Transverse colon (tissue), 4 donors: ENCODE data around the gene LCNL1. TPM values are rescaled to one million over a fixed set of nuclear protein-coding genes. Genes with fewer than 3 reads are reported as not detected.

ENCODE experiments used
- DNase-seq: peaks from one replicate; pipeline ENCODE4 v3.0.0-alpha.2; 2019
- H3K27ac ChIP-seq, 4 donors: fragments of 200-600 bp; sonication (generic); 2 replicates each; pipeline ENCODE4 v1.5.1; 2016 to 2018; ENCODE audit warnings: inconsistent platforms in 4 of 4
- H3K27me3 ChIP-seq: fragments of 200-600 bp; sonication (generic); 2 replicates; pipeline ENCODE4 v1.5.1; 2017; ENCODE audit warnings: inconsistent platforms
- H3K36me3 ChIP-seq, 4 donors: fragments of 200-600 bp; sonication (generic); 2 replicates each; pipeline ENCODE4 v1.5.1; 2017 to 2019; ENCODE audit warnings: inconsistent platforms in 4 of 4
- H3K4me1 ChIP-seq, 4 donors: fragments of 200-600 bp; sonication (generic); 2 replicates each; pipeline ENCODE4 v1.5.1; 2017 to 2020; ENCODE audit warnings: inconsistent platforms in 4 of 4
- H3K4me3 ChIP-seq, 4 donors: fragments of 200-600 bp; sonication (generic); 1 replicate in 1 of 4; 2 replicates in 3 of 4; pipeline versions ENCODE4 v1.5.1 to v1.6.1; 2017 to 2019; ENCODE audit warnings: inconsistent platforms in 4 of 4
- H3K9me3 ChIP-seq, 2 donors: fragments of 200-600 bp; sonication (generic); 2 replicates each; pipeline ENCODE4 v1.5.1; 2017 to 2019; ENCODE audit warnings: inconsistent platforms in 2 of 2
- EP300 ChIP-seq: sonication (generic); formaldehyde crosslinking; IDR thresholded peaks from one replicate; pipeline ENCODE4 v1.6.1; 2017; ENCODE audit warnings: antibody characterized with exemption, low read depth
- POLR2A ChIP-seq: fragments of 450-650 bp; IDR thresholded peaks from one replicate; pipeline ENCODE4 v1.6.1; 2016; ENCODE audit warnings: antibody characterized with exemption, mild to moderate bottlenecking, moderate library complexity
- POLR2AphosphoS5 ChIP-seq, 3 donors: sonication (generic); formaldehyde crosslinking; IDR thresholded peaks; one replicate each; pipeline ENCODE4 v1.6.1; 2016; ENCODE audit warnings: antibody characterized with exemption in 3 of 3
- WGBS, 2 donors: methylation state at CpG; one replicate each; pipeline ENCODE4 v1.1.5; 2018; ENCODE audit warnings: low coverage in 1 of 2; 5-methylcytosine and 5-hydroxymethylcytosine counted together
- in situ Hi-C, 4 donors: fragments of 200-750 bp; cut with MboI; loops; one replicate each; pipeline versions ENCODE4 v1.15.0 to v1.15.1; 2017; ENCODE audit warnings: low sequenced_read_pairs in 3 of 4, low pct_ligation_motif_present in 1 of 4, low pct_unique_long_range_greater_than_20kb in 1 of 4
- intact Hi-C: fragments of 100-400 bp; cut with DNase I; formaldehyde crosslinking; loops from one replicate; pipeline ENCODE4 v1.15.1; 2023; ENCODE audit warnings: low total_unique reads
- total RNA-seq, 4 donors: library from RNA; depleted of rRNA; stranded (reverse); fragments of >200 nt; gene quantifications; one replicate each; pipeline ENCODE4 v1.1.0, GENCODE V29; 2016
- TF ChIP-seq, protein P1 (sequence below), 5 experiments: fragments of 200-600 bp in 3 of 5; fragments of 450-650 bp in 2 of 5; sonication (generic) in 3 of 5; IDR thresholded peaks; 1 replicate in 2 of 5; 2 replicates in 3 of 5; pipeline ENCODE4 v1.5.1; 2016 to 2017; ENCODE audit warnings: antibody characterized with exemption in 5 of 5, inconsistent platforms in 3 of 5, mild to moderate bottlenecking in 2 of 5, moderate library complexity in 1 of 5

The LCNL1 gene
- total RNA-seq, 4 donors from 2014 or later, result 0.27 to 0.75 TPM; not detected in 2

DNA sequence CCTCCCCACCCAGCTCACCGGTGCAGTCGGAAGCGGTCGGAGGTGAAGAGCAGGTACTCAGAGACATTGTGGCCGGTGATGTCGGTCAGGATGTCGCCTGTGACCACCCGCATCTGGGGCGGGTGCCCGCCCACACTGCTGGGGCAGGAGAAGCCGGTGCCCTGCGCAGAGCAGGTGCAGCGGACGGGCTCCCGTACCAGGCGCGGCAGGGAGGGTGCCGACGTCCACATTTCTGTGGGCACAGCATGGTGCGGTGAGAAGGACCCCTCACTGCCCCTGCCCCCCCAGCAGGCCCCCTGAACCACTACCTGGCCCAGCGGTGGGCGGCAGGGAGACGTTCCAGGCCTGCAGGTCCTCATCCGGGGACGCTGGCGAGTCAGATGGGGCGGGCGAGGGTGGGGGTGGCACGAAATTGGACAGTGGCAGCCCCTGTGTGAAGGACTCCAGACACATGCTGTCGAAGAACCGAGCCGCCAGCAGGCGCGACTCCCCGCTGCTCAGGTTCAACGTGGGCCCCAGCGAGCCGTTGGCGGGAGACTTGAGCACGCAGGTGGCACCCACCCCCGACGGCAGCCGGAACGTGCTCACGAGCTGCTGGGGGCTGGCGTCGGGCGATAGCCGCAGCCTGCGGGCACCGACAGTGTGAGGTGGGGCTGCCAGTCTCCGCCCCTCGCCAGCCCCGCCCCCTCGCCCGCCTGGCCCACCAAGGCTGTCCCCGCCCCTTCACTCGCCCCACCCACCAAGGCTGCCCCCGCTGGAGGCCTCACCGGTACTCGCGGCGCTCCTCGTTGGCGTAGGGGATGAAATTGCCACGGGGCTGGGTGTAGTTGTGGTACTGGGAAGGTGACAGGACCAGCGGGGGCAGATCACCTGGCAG is 30.1 kb downstream of the LCNL1 start:
- TF ChIP-seq POLR2A (no peak), EP300 (no peak), POLR2AphosphoS5 (IDR thresholded peaks at IDR 0.05) (no peak)
- DNase-seq, result no peak
- intact Hi-C loops, result no loop called here
- WGBS, 2 donors, result 88 to 98% methylated on average over 9 to 49 of the region's 67 CpGs
- no peaks in the 10 kb centered on the region for H3K36me3 ChIP-seq
- H3K4me1 ChIP-seq, result no peaks in the 10 kb centered on the region
- in situ Hi-C loops, result no loop called here
- H3K9me3 ChIP-seq, result no peaks in the 10 kb centered on the region
- no peaks in the 10 kb centered on the region for H3K27me3 ChIP-seq
- no peak overlapping the region for H3K4me3 ChIP-seq
- no peak overlapping the region for H3K27ac ChIP-seq

- Histone ChIP-seq H3K36me3 (no peaks in the 10 kb centered on the region), H3K27ac (no peak overlapping the region), H3K27me3 (no peaks in the 10 kb centered on the region), H3K9me3 (no peaks in the 10 kb centered on the region), H3K4me3 (no peak overlapping the region), H3K4me1 (no peaks in the 10 kb centered on the region)
- 99% methylated on average over 20 of the region's 20 CpGs; no CpG with 5 or more reads in 1 of the 2 donors for WGBS, 2 donors
- no peak for TF ChIP-seq POLR2A
- TF ChIP-seq, protein P1, sequence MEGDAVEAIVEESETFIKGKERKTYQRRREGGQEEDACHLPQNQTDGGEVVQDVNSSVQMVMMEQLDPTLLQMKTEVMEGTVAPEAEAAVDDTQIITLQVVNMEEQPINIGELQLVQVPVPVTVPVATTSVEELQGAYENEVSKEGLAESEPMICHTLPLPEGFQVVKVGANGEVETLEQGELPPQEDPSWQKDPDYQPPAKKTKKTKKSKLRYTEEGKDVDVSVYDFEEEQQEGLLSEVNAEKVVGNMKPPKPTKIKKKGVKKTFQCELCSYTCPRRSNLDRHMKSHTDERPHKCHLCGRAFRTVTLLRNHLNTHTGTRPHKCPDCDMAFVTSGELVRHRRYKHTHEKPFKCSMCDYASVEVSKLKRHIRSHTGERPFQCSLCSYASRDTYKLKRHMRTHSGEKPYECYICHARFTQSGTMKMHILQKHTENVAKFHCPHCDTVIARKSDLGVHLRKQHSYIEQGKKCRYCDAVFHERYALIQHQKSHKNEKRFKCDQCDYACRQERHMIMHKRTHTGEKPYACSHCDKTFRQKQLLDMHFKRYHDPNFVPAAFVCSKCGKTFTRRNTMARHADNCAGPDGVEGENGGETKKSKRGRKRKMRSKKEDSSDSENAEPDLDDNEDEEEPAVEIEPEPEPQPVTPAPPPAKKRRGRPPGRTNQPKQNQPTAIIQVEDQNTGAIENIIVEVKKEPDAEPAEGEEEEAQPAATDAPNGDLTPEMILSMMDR (IDR thresholded peaks at IDR 0.05), result no peak
- TF ChIP-seq EP300, result no peak
- TF ChIP-seq POLR2AphosphoS5 (IDR thresholded peaks at IDR 0.05), result no peak
- DNase-seq, result no peak
- in situ Hi-C loops, result no loop called here
- intact Hi-C loops, result no loop called here
These were observed 30.8 kb downstream of the LCNL1 start for GRCh38 chr9:137013571-137013940.

GRCh38 chr9:137014166-137014565 is 31.4 kb downstream of the LCNL1 start:
- Histone ChIP-seq H3K36me3 (no peaks in the 10 kb centered on the region), H3K9me3 (no peaks in the 10 kb centered on the region), H3K27ac (no peak overlapping the region), H3K27me3 (no peaks in the 10 kb centered on the region), H3K4me1 (no peaks in the 10 kb centered on the region), H3K4me3 (no peak overlapping the region)
- TF ChIP-seq POLR2AphosphoS5 (IDR thresholded peaks at IDR 0.05), result no peak
- TF ChIP-seq POLR2A, result no peak
- TF ChIP-seq, protein P1 (IDR thresholded peaks at IDR 0.05), result no peak
- no peak for TF ChIP-seq EP300
- 89% methylated on average over 23 of the region's 23 CpGs; no CpG with 5 or more reads in 1 of the 2 donors for WGBS, 2 donors
- in situ Hi-C loops, result no loop called here
- intact Hi-C loops, result no loop called here
- no peak for DNase-seq

GRCh38 chr9:137014776-137015539 is 32.2 kb downstream of the LCNL1 start:
- Histone ChIP-seq H3K27ac (no peak overlapping the region), H3K4me1 (no peaks in the 10 kb centered on the region), H3K36me3 (no peaks in the 10 kb centered on the region), H3K9me3 (no peaks in the 10 kb centered on the region), H3K27me3 (no peaks in the 10 kb centered on the region), H3K4me3 (no peak overlapping the region)
- intact Hi-C loops, result no loop called here
- no peak for DNase-seq
- in situ Hi-C loops, result no loop called here
- WGBS, 2 donors, result 95% methylated on average over 35 of the region's 36 CpGs; no CpG with 5 or more reads in 1 of the 2 donors
- TF ChIP-seq POLR2AphosphoS5 (IDR thresholded peaks at IDR 0.05), result no peak
- no peak for TF ChIP-seq POLR2A

- in situ Hi-C loops, result no loop called here
- Histone ChIP-seq H3K36me3 (no peaks in the 10 kb centered on the region), H3K9me3 (no peaks in the 10 kb centered on the region), H3K4me1 (no peaks in the 10 kb centered on the region), H3K4me3 (no peak overlapping the region), H3K27ac (no peak overlapping the region), H3K27me3 (no peaks in the 10 kb centered on the region)
- 98% methylated on average over 24 of the region's 25 CpGs; no CpG with 5 or more reads in 1 of the 2 donors for WGBS, 2 donors
- TF ChIP-seq POLR2AphosphoS5 (IDR thresholded peaks at IDR 0.05), result no peak
- TF ChIP-seq POLR2A, result no peak
- no peak for TF ChIP-seq EP300
- TF ChIP-seq, protein P1 (IDR thresholded peaks at IDR 0.05), result no peak
- intact Hi-C loops, result no loop called here
- DNase-seq, result no peak
These were observed 32.7 kb downstream of the LCNL1 start for GRCh38 chr9:137015540-137015930.
